MM.1S (cell line): ENCODE measurements around the gene OSTN.

ENCODE experiments used
- DNase-seq: peaks from one replicate; pipeline ENCODE4 v3.0.0-alpha.2; 2015
- H2AFZ ChIP-seq: fragments of 300-600 bp; sonication (generic); 2 replicates; pipeline ENCODE4 v1.6.0; 2016; ENCODE audit warnings: antibody characterized with exemption, low read length
- H3F3A ChIP-seq: fragments of 300-600 bp; sonication (generic); 2 replicates; pipeline ENCODE4 v1.6.1; 2016; ENCODE audit warnings: mild to moderate bottlenecking, antibody characterized with exemption, low read length, moderate library complexity, mixed read lengths; ENCODE audit not compliant: insufficient read depth
- H3K27ac ChIP-seq: fragments of 300-600 bp; sonication (generic); 2 replicates; pipeline ENCODE4 v1.5.1; 2016; ENCODE audit warnings: mild to moderate bottlenecking, low read length
- H3K27me3 ChIP-seq: fragments of 300-600 bp; sonication (generic); replicated peaks from 2 replicates; pipeline ENCODE4 v1.6.0; 2016; ENCODE audit warnings: low read length; ENCODE audit not compliant: insufficient read depth
- H3K36me3 ChIP-seq: fragments of 300-600 bp; sonication (generic); replicated peaks from 2 replicates; pipeline ENCODE4 v1.6.1; 2016; ENCODE audit warnings: mild to moderate bottlenecking, low read length, mixed read lengths; ENCODE audit not compliant: insufficient read depth
- H3K4me1 ChIP-seq: fragments of 300-600 bp; sonication (generic); 2 replicates; pipeline ENCODE4 v1.6.1; 2016; ENCODE audit warnings: low read length, mixed read lengths
- H3K4me2 ChIP-seq: fragments of 300-600 bp; sonication (generic); 2 replicates; pipeline ENCODE4 v1.6.0; 2016; ENCODE audit warnings: low read depth, low read length
- H3K4me3 ChIP-seq: fragments of 300-600 bp; sonication (generic); 2 replicates; pipeline ENCODE4 v1.5.1; 2016; ENCODE audit warnings: low read length, mixed read lengths
- H3K79me2 ChIP-seq: fragments of 300-600 bp; sonication (generic); 2 replicates; pipeline ENCODE4 v1.6.1; 2016; ENCODE audit warnings: mixed run types, low read length, mixed read lengths
- H3K9ac ChIP-seq: fragments of 300-600 bp; sonication (generic); 2 replicates; pipeline ENCODE4 v1.6.1; 2016; ENCODE audit warnings: low read length, mixed read lengths
- H3K9me2 ChIP-seq: fragments of 300-600 bp; sonication (generic); replicated peaks from 2 replicates; pipeline ENCODE4 v1.6.1; 2016; ENCODE audit warnings: mild to moderate bottlenecking, low read length, mixed read lengths; ENCODE audit not compliant: insufficient read depth
- H3K9me3 ChIP-seq: fragments of 300-600 bp; sonication (generic); replicated peaks from 2 replicates; pipeline ENCODE4 v1.6.1; 2016; ENCODE audit warnings: mild to moderate bottlenecking, low read length, mixed read lengths; ENCODE audit not compliant: insufficient read depth
- H4K20me1 ChIP-seq: fragments of 300-600 bp; sonication (generic); 2 replicates; pipeline ENCODE4 v1.6.1; 2016; ENCODE audit warnings: mild to moderate bottlenecking, low read length, moderate library complexity, mixed read lengths; ENCODE audit not compliant: insufficient read depth
- CTCF ChIP-seq: fragments of 300-600 bp; sonication (generic); IDR thresholded peaks from 2 replicates; pipeline ENCODE4 v1.5.1; 2016; ENCODE audit warnings: antibody characterized with exemption, low read length, mixed read lengths
- EZH2 ChIP-seq: fragments of 300-600 bp; sonication (generic); optimal IDR thresholded peaks from 2 replicates; pipeline ENCODE3; 2017; ENCODE audit warnings: low read depth, mild to moderate bottlenecking, antibody characterized with exemption, low read length, mixed read lengths
- EZH2phosphoT487 ChIP-seq: fragments of 300-600 bp; sonication (generic); IDR thresholded peaks from 2 replicates; pipeline ENCODE4 v1.6.1; 2018; ENCODE audit warnings: antibody characterized with exemption, low read length

The OSTN gene

GRCh38 chr3:191303596-191303995 lies 104.6 kb downstream of the OSTN start:
- no peak for DNase-seq
- Histone ChIP-seq H4K20me1 (no peaks in the 10 kb centered on the region), H2AFZ (no peak overlapping the region), H3K27me3 (no peaks in the 10 kb centered on the region), H3K36me3 (no peaks in the 10 kb centered on the region), H3K9me3 (no peaks in the 10 kb centered on the region), H3F3A (peaks cover 11% of the 10 kb centered on the region), H3K27ac (no peak overlapping the region), H3K4me1 (peaks cover 19% of the 10 kb centered on the region), H3K4me3 (no peak overlapping the region), H3K9me2 (no peaks in the 10 kb centered on the region), H3K4me2 (no peak overlapping the region), H3K9ac (no peak overlapping the region), H3K79me2 (no peaks in the 10 kb centered on the region)
- no peak for TF ChIP-seq CTCF
- no peak for TF ChIP-seq EZH2
- no peak for TF ChIP-seq EZH2phosphoT487

GRCh38 chr3:191306428-191306827 lies 107.4 kb downstream of the OSTN start:
- Histone ChIP-seq H3F3A (no peaks in the 10 kb centered on the region), H3K4me1 (peaks cover 7% of the 10 kb centered on the region)

GRCh38 chr3:191307341-191307740 lies 108.3 kb downstream of the OSTN start:
- H3F3A ChIP-seq = no peaks in the 10 kb centered on the region
- H3K4me3 ChIP-seq = no peak overlapping the region
- H3K4me2 ChIP-seq = no peak overlapping the region
- H3K9ac ChIP-seq = no peak overlapping the region
- H3K36me3 ChIP-seq = no peaks in the 10 kb centered on the region
- H3K27me3 ChIP-seq = no peaks in the 10 kb centered on the region
- no peaks in the 10 kb centered on the region for H3K9me2 ChIP-seq
- H3K79me2 ChIP-seq = no peaks in the 10 kb centered on the region
- no peak overlapping the region for H3K27ac ChIP-seq
- H4K20me1 ChIP-seq = no peaks in the 10 kb centered on the region
- DNase-seq = no peak
- H3K4me1 ChIP-seq = no peaks in the 10 kb centered on the region
- TF ChIP-seq EZH2 (no peak), CTCF (no peak), EZH2phosphoT487 (no peak)
- H2AFZ ChIP-seq = no peak overlapping the region
- no peaks in the 10 kb centered on the region for H3K9me3 ChIP-seq

More at GRCh38 chr3:191306428-191306827, 107.4 kb downstream of the OSTN start:
- Histone ChIP-seq H3K79me2 (no peaks in the 10 kb centered on the region), H3K4me2 (no peak overlapping the region), H3K4me3 (no peak overlapping the region), H3K9me3 (no peaks in the 10 kb centered on the region), H2AFZ (no peak overlapping the region), H3K36me3 (no peaks in the 10 kb centered on the region), H3K9ac (no peak overlapping the region), H4K20me1 (no peaks in the 10 kb centered on the region), H3K9me2 (no peaks in the 10 kb centered on the region), H3K27ac (no peak overlapping the region), H3K27me3 (no peaks in the 10 kb centered on the region)
- no peak for TF ChIP-seq EZH2phosphoT487
- no peak for TF ChIP-seq EZH2
- no peak for TF ChIP-seq CTCF
- no peak for DNase-seq
